Measurements from ENCODE around the gene HASPIN.

Gene HASPIN

DNA sequence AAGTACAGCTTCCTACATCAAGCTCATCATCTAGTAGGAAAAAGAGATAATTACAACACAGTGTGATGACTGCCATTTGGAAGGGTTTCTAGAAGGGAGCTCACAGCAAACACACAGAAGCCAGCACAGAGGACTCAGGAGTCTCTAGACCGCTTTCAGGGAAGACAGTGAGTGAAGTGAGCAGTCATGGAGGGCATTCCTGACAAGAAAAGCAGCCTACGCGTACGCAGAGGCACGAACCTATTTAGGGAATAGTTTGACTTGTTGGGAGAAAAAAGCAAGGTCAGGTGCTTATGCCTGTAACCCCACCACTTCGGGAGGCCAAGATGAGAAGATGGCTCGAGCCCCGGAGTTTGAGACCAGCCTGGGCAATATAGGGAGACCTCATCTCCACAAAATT lies 8.4 kb upstream of the HASPIN start:
- TF ChIP-seq GATA3 (IDR thresholded peaks at IDR 0.05; ENCODE audit: low read depth, low read length) (no peak), GATA2 (IDR thresholded peaks at IDR 0.05; ENCODE audit: low read depth, low read length) (no peak)

DNA sequence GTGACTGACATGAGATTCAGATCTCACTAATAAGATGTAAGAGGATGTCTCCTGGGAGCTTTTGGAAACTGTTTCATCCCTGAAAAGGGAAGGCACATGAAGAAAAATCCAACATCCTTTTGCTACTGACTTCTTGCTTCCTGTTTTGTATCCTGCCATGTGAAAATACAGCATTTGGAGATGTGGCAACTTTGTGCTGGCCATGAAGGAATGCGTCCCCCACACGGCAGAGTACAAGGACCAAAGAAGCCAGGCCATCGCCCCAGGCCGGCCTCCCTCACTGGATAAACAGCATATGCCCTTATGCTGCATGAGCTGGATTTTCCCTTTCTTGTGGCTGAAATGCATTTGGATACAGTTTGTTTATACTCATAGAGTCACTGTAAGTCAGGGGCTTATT lies 5.5 kb upstream of the HASPIN start:
- TF ChIP-seq GATA3 (IDR thresholded peaks at IDR 0.05; ENCODE audit: low read depth, low read length) (no peak), GATA2 (IDR thresholded peaks at IDR 0.05; ENCODE audit: low read depth, low read length) (no peak)

GRCh38 chr17:3719265-3719664 lies 4.4 kb upstream of the HASPIN start:
- TF ChIP-seq GATA3 (IDR thresholded peaks at IDR 0.05; ENCODE audit: low read depth, low read length), result no peak
- TF ChIP-seq GATA2 (IDR thresholded peaks at IDR 0.05; ENCODE audit: low read depth, low read length), result no peak

DNA sequence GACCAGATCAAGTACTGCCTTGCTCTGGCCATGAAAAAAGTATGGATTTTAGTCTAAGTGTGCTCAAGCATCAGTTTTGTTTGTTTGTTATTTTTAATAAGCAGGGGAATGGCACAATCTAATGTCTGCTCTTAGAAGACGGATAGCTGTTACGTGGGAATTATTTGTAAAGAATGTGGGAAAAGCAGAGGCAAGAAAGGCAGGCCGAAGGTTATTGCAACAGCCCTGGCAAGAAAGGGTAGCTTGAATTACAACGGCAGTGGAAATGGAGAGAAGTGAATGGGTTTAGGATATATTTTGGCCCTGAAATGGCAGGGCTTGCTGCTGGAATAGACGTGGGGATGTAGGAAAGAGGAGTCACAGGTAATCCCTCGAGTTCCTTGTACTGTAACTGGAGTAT lies 987 bp upstream of the HASPIN start:
- TF ChIP-seq GATA3 (IDR thresholded peaks at IDR 0.05; ENCODE audit: low read depth, low read length) (no peak), GATA2 (IDR thresholded peaks at IDR 0.05; ENCODE audit: low read depth, low read length) (no peak)

GRCh38 chr17:3723188-3723555 lies 531 bp upstream of the HASPIN start:
- TF ChIP-seq GATA3 (IDR thresholded peaks at IDR 0.05; ENCODE audit: low read depth, low read length) (no peak), GATA2 (IDR thresholded peaks at IDR 0.05; ENCODE audit: low read depth, low read length) (no peak)

DNA sequence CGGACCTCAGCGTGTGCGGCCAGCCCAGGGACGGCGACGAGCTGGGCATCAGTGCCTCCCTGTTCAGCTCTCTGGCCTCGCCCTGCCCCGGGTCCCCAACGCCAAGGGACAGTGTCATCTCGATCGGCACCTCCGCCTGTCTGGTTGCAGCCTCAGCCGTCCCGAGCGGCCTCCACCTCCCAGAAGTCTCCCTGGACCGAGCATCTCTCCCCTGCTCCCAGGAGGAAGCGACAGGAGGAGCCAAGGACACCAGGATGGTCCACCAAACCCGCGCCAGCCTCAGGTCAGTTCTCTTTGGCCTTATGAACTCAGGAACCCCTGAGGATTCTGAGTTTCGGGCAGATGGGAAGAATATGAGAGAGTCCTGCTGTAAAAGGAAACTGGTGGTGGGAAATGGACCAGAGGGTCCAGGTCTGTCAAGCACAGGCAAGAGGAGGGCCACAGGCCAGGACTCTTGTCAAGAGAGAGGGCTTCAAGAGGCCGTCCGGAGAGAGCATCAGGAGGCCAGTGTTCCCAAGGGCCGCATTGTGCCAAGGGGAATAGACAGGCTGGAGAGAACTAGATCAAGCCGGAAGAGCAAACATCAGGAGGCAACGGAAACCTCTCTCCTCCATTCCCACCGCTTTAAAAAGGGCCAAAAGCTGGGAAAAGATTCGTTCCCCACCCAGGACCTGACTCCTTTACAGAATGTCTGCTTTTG lies 825 bp downstream of the HASPIN start:
- TF ChIP-seq GATA2 (IDR thresholded peaks at IDR 0.05; ENCODE audit: low read depth, low read length) (no peak), GATA3 (IDR thresholded peaks at IDR 0.05; ENCODE audit: low read depth, low read length) (no peak)

DNA sequence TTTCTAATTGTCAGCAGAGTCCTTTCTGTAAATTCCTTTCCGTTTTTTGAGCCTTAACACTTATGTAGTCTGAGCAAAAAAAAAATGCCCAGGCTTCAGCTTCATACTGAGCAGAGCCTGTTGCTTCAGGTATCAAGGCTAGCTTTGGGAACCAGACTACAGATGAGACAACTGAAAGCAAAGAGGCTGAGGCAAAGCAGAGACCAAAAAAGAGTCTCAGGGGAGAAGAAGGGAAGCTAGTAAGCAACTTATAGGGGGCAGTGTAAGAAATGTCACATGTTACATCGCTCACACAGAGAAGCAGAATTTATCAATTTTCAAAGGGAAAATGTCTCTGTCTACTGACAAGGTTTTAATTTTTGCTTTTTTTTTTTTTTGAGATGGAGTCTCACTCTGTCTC lies 3.3 kb downstream of the HASPIN start:
- TF ChIP-seq GATA3 (IDR thresholded peaks at IDR 0.05; ENCODE audit: low read depth, low read length) (no peak), GATA2 (IDR thresholded peaks at IDR 0.05; ENCODE audit: low read depth, low read length) (no peak)

- no peak for TF ChIP-seq GATA3 (IDR thresholded peaks at IDR 0.05; ENCODE audit: low read depth, low read length)
- TF ChIP-seq GATA2 (IDR thresholded peaks at IDR 0.05; ENCODE audit: low read depth, low read length), result no peak
Observed at GRCh38 chr17:3729881-3730280, 6.2 kb downstream of the HASPIN start.

DNA sequence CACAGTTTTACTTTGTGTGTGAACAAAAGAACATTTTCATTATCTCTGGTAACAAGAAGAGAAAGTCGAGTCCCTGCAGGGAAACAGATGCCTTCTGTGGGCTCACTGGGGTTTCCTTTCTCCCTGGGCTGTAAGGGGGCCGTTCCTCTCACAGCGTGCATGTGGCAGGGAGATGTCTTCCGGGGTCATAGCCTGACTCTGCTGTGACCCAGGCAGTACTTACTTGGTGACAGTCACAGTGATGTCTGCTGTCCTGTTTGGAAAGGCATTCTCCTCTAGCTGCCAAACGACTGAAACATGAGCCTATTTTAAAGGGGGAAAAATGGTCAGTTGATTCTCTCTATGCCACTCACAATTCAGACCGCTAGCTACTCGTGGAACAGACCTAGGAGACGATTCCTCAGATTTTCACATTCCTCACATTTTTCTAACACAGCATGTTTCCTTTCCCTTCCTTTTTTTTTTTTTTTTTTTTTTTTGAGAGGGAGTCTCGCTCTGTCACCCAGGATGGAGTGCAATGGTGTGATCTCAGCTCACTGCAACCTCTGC lies 7.3 kb downstream of the HASPIN start:
- TF ChIP-seq GATA3 (IDR thresholded peaks at IDR 0.05; ENCODE audit: low read depth, low read length), result no peak
- TF ChIP-seq GATA2 (IDR thresholded peaks at IDR 0.05; ENCODE audit: low read depth, low read length), result no peak

- TF ChIP-seq GATA2 (IDR thresholded peaks at IDR 0.05; ENCODE audit: low read depth, low read length), result no peak
Observed at GRCh38 chr17:3732210-3732621, 8.5 kb downstream of the HASPIN start.

- no peak for TF ChIP-seq GATA2 (IDR thresholded peaks at IDR 0.05; ENCODE audit: low read depth, low read length)
- TF ChIP-seq GATA3 (IDR thresholded peaks at IDR 0.05; ENCODE audit: low read depth, low read length), result no peak
Observed at GRCh38 chr17:3735515-3735914, 11.8 kb downstream of the HASPIN start.

- no peak for TF ChIP-seq GATA3 (IDR thresholded peaks at IDR 0.05; ENCODE audit: low read depth, low read length)
- TF ChIP-seq GATA2 (IDR thresholded peaks at IDR 0.05; ENCODE audit: low read depth, low read length), result no peak
Observed at GRCh38 chr17:3738562-3739295, 15.0 kb downstream of the HASPIN start.

DNA sequence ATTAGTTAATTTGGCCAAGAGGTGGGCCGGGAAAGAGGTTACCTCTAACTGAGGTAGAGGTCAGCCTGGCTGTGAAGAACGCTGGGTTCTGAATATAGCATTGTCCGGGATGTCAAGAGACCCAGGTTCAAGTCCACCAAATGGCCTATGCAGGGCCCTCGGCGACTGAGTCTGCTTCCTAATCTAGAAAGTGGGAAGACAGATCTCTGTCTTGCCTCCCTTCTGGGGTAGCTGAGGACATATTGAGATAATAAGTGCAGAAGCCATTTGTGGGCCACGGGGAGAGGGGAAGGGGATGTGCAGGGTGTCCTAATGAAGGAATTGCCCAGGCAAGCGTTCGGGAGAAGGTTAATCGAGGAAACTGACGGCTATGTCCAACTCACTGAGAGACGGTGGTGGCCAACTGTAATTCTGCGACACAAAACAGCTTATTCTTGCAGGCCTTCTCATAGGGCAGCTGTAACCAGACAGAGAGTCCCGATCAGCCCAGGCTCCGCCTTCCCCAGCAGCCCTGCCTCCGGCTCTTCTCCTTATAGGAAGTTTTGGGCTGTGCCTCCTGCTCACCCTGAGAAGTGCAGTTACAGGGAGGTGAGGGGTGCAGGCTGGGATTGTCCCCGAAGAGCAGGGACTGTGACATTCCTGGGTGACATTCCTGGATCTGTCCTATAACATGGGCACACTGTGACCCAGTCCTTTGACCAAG lies 15.9 kb downstream of the HASPIN start:
- TF ChIP-seq GATA3 (IDR thresholded peaks at IDR 0.05; ENCODE audit: low read depth, low read length), result no peak
- TF ChIP-seq GATA2 (IDR thresholded peaks at IDR 0.05; ENCODE audit: low read depth, low read length), result no peak

GRCh38 chr17:3740611-3741073 lies 16.9 kb downstream of the HASPIN start:
- TF ChIP-seq GATA3 (IDR thresholded peaks at IDR 0.05; ENCODE audit: low read depth, low read length), result no peak
- TF ChIP-seq GATA2 (IDR thresholded peaks at IDR 0.05; ENCODE audit: low read depth, low read length), result no peak
